Activated gamma-delta T cell treated with anti-CD3 and anti-CD28 coated beads, Interleukin-2, amount 50 U/mL, for 16 hours (primary cell): Measurements from ENCODE around the gene GTPBP3.

Experiments
- DNase-seq: peaks from one replicate; pipeline ENCODE4 v3.0.0-alpha.2; 2020; ENCODE audit warnings: low read depth

GTPBP3 gene

DNA sequence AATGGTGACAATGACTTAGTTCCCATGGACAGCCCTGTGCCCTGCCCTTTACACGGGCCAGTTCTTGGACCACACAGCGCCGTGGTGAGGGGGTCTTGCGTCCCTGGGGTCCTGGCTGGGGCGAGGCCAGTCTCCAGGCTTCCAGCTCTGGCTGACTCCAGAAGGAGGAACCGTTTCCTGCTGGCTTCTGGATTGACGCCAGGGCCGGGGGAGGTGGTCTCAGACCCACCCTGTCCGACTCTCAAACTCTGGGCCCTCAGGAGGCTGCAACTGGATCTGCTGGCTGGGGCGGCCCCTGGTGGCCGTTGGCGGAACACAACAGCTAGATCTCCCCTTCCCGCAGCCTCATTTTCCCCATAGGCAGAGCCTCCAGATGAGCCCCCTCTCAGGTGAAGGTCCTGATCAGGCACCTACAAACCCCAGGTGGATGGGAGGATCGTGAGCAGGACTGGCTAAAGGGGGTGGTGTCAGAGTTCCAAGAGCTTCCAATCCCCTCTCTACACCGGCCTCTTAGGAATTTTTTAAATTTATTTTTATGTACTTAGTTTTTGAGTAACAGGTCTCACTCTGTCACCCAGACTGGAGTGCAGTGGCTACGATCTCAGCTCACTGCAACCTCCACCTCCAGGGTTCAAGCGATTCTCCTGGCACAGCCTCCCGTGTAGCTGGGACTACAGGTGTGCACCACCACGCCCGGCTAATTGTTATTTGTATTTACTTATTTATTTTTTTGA lies 48.7 kb downstream of the GTPBP3 start:
- DNase-seq, result peak; percentile 38

GRCh38 chr19:17389288-17389687 lies 51.9 kb downstream of the GTPBP3 start:
- no peak for DNase-seq

- DNase-seq, result no peak
Observed at GRCh38 chr19:17389957-17390664, 52.8 kb downstream of the GTPBP3 start.

- peak; percentile 91 for DNase-seq
Observed at GRCh38 chr19:17390665-17391370, 53.5 kb downstream of the GTPBP3 start.

DNA sequence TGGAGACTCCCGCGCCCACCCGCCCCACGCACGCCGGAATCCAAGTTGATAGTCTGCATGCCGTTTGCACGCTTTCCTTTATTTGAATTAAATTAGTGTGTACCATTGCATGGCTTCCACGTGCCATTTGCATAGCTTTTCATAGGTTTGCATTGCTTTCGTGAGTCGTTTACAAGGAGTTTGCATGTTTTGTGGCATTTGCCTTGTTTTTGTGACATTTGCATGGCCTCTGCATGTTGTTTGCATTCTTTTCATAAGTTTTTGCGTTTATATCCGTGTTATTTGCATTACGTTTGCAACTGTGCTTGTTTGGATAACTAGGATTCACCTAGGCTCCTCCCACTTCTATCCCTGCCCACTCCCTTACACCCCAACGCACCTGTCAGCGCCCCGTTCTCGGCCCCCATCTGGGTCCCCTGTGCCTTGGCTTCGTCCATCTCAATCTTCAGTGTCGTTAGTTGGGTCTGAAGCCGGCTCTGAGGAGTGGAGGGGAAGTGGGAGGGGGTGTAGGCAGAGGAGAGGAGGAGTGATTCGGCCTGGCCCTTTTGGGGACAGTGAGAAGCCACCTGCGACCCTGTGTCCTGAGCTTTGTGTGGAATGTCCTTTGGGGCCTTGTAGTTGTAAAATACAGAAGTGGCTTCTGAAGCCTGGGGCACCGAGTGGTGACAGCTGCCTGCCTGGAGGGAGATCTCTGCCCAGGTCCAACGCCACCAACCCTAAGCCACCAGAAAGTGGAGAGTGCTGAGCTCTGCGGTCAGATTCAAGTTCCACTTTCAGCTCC lies 54.2 kb downstream of the GTPBP3 start:
- no peak for DNase-seq
